ENCODE measurements around the gene ERC1. TPM values are rescaled to one million over a fixed set of nuclear protein-coding genes. Genes with fewer than 3 reads are reported as not detected.

ERC1 gene
- total and polyA plus RNA-seq, 2 of the 4 experiments (the other 2 are of a cell fraction), result 11.6 to 25.6 TPM

- H2BK20ac ChIP-seq (ENCODE audit: low read depth, low read length), result no peak overlapping the region
- no peak overlapping the region for H2AFZ ChIP-seq (replicated peaks; ENCODE audit: low read length, poor library complexity)
- no peaks in the 10 kb centered on the region for H3K9me3 ChIP-seq (ENCODE audit: control insufficient read depth, insufficient read depth, low read length)
- peaks cover 13 to 27% of the 10 kb centered on the region in 2 experiments for H3K79me1 ChIP-seq (ENCODE audit: low read depth in 1 of 2, low read length in 2 of 2)
- no peak overlapping the region for H3K9ac ChIP-seq (ENCODE audit: low read depth, low read length)
- H4K5ac ChIP-seq (ENCODE audit: low read depth, low read length), result no peak overlapping the region
- H2AK9ac ChIP-seq (replicated peaks; ENCODE audit: low read depth, low read length, poor library complexity), result no peak overlapping the region
- no peaks in the 10 kb centered on the region for H4K20me1 ChIP-seq (ENCODE audit: insufficient read depth, low read length)
- H2BK5ac ChIP-seq (ENCODE audit: low read depth, low read length, poor library complexity, severe bottlenecking), result no peak overlapping the region
- H2BK15ac ChIP-seq (ENCODE audit: low read depth, low read length), result no peak overlapping the region
- no peak overlapping the region for H2BK120ac ChIP-seq (ENCODE audit: low read depth, low read length)
- DNase-seq (peak; percentile 39), ATAC-seq (ENCODE audit: low read depth) (no peak)
- no peak overlapping the region for H3K4me3 ChIP-seq (ENCODE audit: insufficient read depth, low read depth, low read length)
- POLR2A ChIA-PET (ENCODE audit: unreplicated experiment), result no interaction called here
- no peak overlapping the region for H4K91ac ChIP-seq (ENCODE audit: insufficient read depth, low read depth, low read length)
- H4K8ac ChIP-seq (ENCODE audit: low read depth in 2 of 2, low read length in 2 of 2), result no peak overlapping the region
- peaks cover 5% of the 10 kb centered on the region for H3K4me1 ChIP-seq (ENCODE audit: control insufficient read depth, insufficient read depth, low read length)
- in situ Hi-C loops (cut with MboI; ENCODE audit: low sequenced_read_pairs) (no loop called here), dilution Hi-C loops (cut with HindIII; ENCODE audit: low sequenced_read_pairs, unreplicated experiment) (no loop called here), intact Hi-C loops (cut with micrococcal nuclease) (no loop called here)
- BruUV-seq (replicated peaks), result no TSS peak
- no peak overlapping the region for H3K23ac ChIP-seq (ENCODE audit: low read depth, low read length)
- no peaks in the 10 kb centered on the region for H3K36me3 ChIP-seq (ENCODE audit: control insufficient read depth, insufficient read depth, low read length)
- no peaks in the 10 kb centered on the region for H3K27me3 ChIP-seq (ENCODE audit: control insufficient read depth, insufficient read depth, low read length)
- no CpG with 5 or more reads among the region's 6 CpGs for WGBS, 2 experiments (ENCODE audit: extremely low coverage in 2 of 2, insufficient read length in 1 of 2)
- H3K27ac ChIP-seq (ENCODE audit: insufficient read depth, low read length), result no peak overlapping the region
- H3K14ac ChIP-seq (replicated peaks; ENCODE audit: low read depth, low read length), result no peak overlapping the region
- H3K4me2 ChIP-seq (ENCODE audit: low read depth, low read length), result no peak overlapping the region
- TF ChIP-seq BHLHE40 (IDR thresholded peaks at IDR 0.05; ENCODE audit: low read depth, low read length), result no peak
- TF ChIP-seq MXI1 (IDR thresholded peaks at IDR 0.05; ENCODE audit: borderline replicate concordance, low read depth, low read length), result no peak
- TF ChIP-seq CTCF (conservative IDR thresholded peaks at IDR 0.05; ENCODE audit: low read depth, low read length), result no peak
- TF ChIP-seq POLR2A (IDR thresholded peaks at IDR 0.05; ENCODE audit: low read depth, low read length), result no peak
- no peak for TF ChIP-seq RAD21 (IDR thresholded peaks at IDR 0.05; ENCODE audit: low read length)
- no peak for TF ChIP-seq RCOR1 (IDR thresholded peaks at IDR 0.05; ENCODE audit: insufficient replicate concordance, low read length)
- no peak for TF ChIP-seq CEBPB (IDR thresholded peaks at IDR 0.05; ENCODE audit: low read depth, low read length)
- no peak overlapping the region for H3K4ac ChIP-seq (ENCODE audit: low read depth, low read length)
- peaks cover 11% of the 10 kb centered on the region for H3K9me1 ChIP-seq (ENCODE audit: insufficient read depth, low read length)
- CTCF ChIA-PET, result no interaction called here
- no peak overlapping the region for H3K56ac ChIP-seq (ENCODE audit: extremely low read depth, insufficient read depth, low read length)
- no peak overlapping the region for H3K18ac ChIP-seq (ENCODE audit: low read depth, low read length)
- H2AK5ac ChIP-seq (ENCODE audit: low read depth, low read length), result no peak overlapping the region; the same call in 1 of the 2 replicates
Observed at GRCh38 chr12:1453810-1454209, 462.8 kb downstream of the ERC1 start.
